ENCODE data around the gene ROR2. TPM values are rescaled to one million over a fixed set of nuclear protein-coding genes. Genes with fewer than 3 reads are reported as not detected.

ROR2 gene
- total and polyA plus RNA-seq, 11 donors, result 0.18 to 9.0 (median 0.49) TPM

GRCh38 chr9:91783876-91784672 lies 166.0 kb downstream of the ROR2 start:
- WGBS, 4 donors, result 72 to 90% (median 87%) methylated on average over 14 of the region's 14 CpGs
- H3K4me3 ChIP-seq, result no peak overlapping the region
- intact Hi-C loops (cut with DNase I), result no loop called here
- H3K27me3 ChIP-seq, result peaks cover 0 to 6% (median 0%) of the 10 kb centered on the region in 9 donors
- no peaks in the 10 kb centered on the region for H3K4me1 ChIP-seq
- H3K27ac ChIP-seq, result peak overlapping the region in 1 of 12 donors; percentile 58
- H3K9me3 ChIP-seq, result peaks cover 0 to 20% (median 0%) of the 10 kb centered on the region in 12 donors
- ATAC-seq (no peak), DNase-seq (no peak)
- H3K36me3 ChIP-seq, result no peaks in the 10 kb centered on the region
- TF ChIP-seq CTCF (IDR thresholded peaks at IDR 0.05) (no peak), POLR2A (IDR thresholded peaks at IDR 0.05) (no peak)

GRCh38 chr9:91783411-91783810 lies 166.6 kb downstream of the ROR2 start:
- ATAC-seq (no peak), DNase-seq (no peak)
- 89 to 94% (median 91%) methylated on average over 6 of the region's 6 CpGs for WGBS, 4 donors
- no peaks in the 10 kb centered on the region for H3K36me3 ChIP-seq
- TF ChIP-seq CTCF (IDR thresholded peaks at IDR 0.05) (no peak), POLR2A (IDR thresholded peaks at IDR 0.05) (no peak)
- no peak overlapping the region for H3K4me3 ChIP-seq
- peaks cover 0 to 14% (median 0%) of the 10 kb centered on the region in 12 donors for H3K9me3 ChIP-seq
- no peaks in the 10 kb centered on the region for H3K4me1 ChIP-seq
- H3K27me3 ChIP-seq, result peaks cover 0 to 6% (median 0%) of the 10 kb centered on the region in 9 donors
- peak overlapping the region in 1 of 12 donors; percentile 58 for H3K27ac ChIP-seq
- intact Hi-C loops (cut with DNase I), result no loop called here

- no peak overlapping the region for H3K4me3 ChIP-seq
- H3K27me3 ChIP-seq, result peaks cover 0 to 6% (median 0%) of the 10 kb centered on the region in 9 donors
- ATAC-seq, result no peak
- no peaks in the 10 kb centered on the region for H3K36me3 ChIP-seq
- TF ChIP-seq POLR2A (IDR thresholded peaks at IDR 0.05), result no peak
- TF ChIP-seq CTCF (IDR thresholded peaks at IDR 0.05), result no peak
- peak overlapping the region in 1 of 12 donors; percentile 58 for H3K27ac ChIP-seq
- H3K4me1 ChIP-seq, result no peaks in the 10 kb centered on the region
- DNase-seq, result no peak
- WGBS, 4 donors, result 84 to 90% (median 85%) methylated on average over 5 of the region's 5 CpGs
- intact Hi-C loops (cut with DNase I), result no loop called here
- H3K9me3 ChIP-seq, result peaks cover 0 to 7% (median 0%) of the 10 kb centered on the region in 12 donors
These were observed 167.3 kb downstream of the ROR2 start for GRCh38 chr9:91782708-91783214.

- ATAC-seq, result no peak
- no peaks in the 10 kb centered on the region for H3K36me3 ChIP-seq
- intact Hi-C loops (cut with DNase I), result no loop called here
- no peak for DNase-seq
- H3K27ac ChIP-seq, result peak overlapping the region in 1 of 12 donors; percentile 58
- H3K4me3 ChIP-seq, result no peak overlapping the region
- TF ChIP-seq POLR2A (IDR thresholded peaks at IDR 0.05) (no peak), CTCF (IDR thresholded peaks at IDR 0.05) (no peak)
- peaks cover 0 to 5% (median 0%) of the 10 kb centered on the region in 12 donors for H3K9me3 ChIP-seq
- no peaks in the 10 kb centered on the region for H3K4me1 ChIP-seq
- H3K27me3 ChIP-seq, result peaks cover 0 to 6% (median 0%) of the 10 kb centered on the region in 9 donors
- 64 to 85% (median 68%) methylated on average over 3 of the region's 3 CpGs for WGBS, 4 donors
These were observed 168.1 kb downstream of the ROR2 start for GRCh38 chr9:91781906-91782305.

Data from heart left ventricle (tissue), 16 donors.